Fibroblast of skin of back (primary cell): Measurements from ENCODE around the gene EFEMP2.
A peak's percentile ranks its signal among the peaks of the same experiment; 100 is the strongest.

Experiments used
- DNase-seq: peaks from one replicate; pipeline ENCODE4 v3.0.0-alpha.2; 2013

EFEMP2 gene

GRCh38 chr11:65821107-65821506 lies 51.5 kb downstream of the EFEMP2 start:
- DNase-seq: no peak

GRCh38 chr11:65817835-65818680 lies 54.5 kb downstream of the EFEMP2 start:
- DNase-seq: peak; percentile 78

GRCh38 chr11:65817312-65817834 lies 55.2 kb downstream of the EFEMP2 start:
- DNase-seq: no peak

- DNase-seq: no peak
These were observed 55.9 kb downstream of the EFEMP2 start for GRCh38 chr11:65816696-65817095.
